ENCODE results near the gene CERS6.

CERS6 gene

GRCh38 chr2:168466834-168467565 is 10.9 kb downstream of the CERS6 start:
- Mint-ChIP-seq H3K36me3 (ENCODE audit: low read depth) (peaks cover 1% of the 10 kb centered on the region), H3K27me3 (ENCODE audit: low read depth) (no peaks in the 10 kb centered on the region), H3K9me3 (no peaks in the 10 kb centered on the region), H3K4me1 (ENCODE audit: low read depth) (peaks cover 52% of the 10 kb centered on the region), H3K4me3 (peak overlapping the region; percentile 53), H3K27ac (peak overlapping the region; percentile 24)
- DNase-seq (ENCODE audit: low spot score): no peak

- H3K4me1 Mint-ChIP-seq (ENCODE audit: low read depth): peaks cover 50% of the 10 kb centered on the region
- no peaks in the 10 kb centered on the region for H3K27me3 Mint-ChIP-seq (ENCODE audit: low read depth)
- H3K27ac Mint-ChIP-seq: no peak overlapping the region
- H3K36me3 Mint-ChIP-seq (ENCODE audit: low read depth): no peaks in the 10 kb centered on the region
- H3K9me3 Mint-ChIP-seq: no peaks in the 10 kb centered on the region
- no peak overlapping the region for H3K4me3 Mint-ChIP-seq
- DNase-seq (ENCODE audit: low spot score): no peak
Measured at GRCh38 chr2:168467729-168468128, 11.7 kb downstream of the CERS6 start.

GRCh38 chr2:168468354-168468753 is 12.3 kb downstream of the CERS6 start:
- Mint-ChIP-seq H3K36me3 (ENCODE audit: low read depth) (no peaks in the 10 kb centered on the region), H3K27me3 (ENCODE audit: low read depth) (no peaks in the 10 kb centered on the region), H3K4me3 (no peak overlapping the region), H3K27ac (no peak overlapping the region), H3K4me1 (ENCODE audit: low read depth) (peaks cover 50% of the 10 kb centered on the region), H3K9me3 (no peaks in the 10 kb centered on the region)
- DNase-seq (ENCODE audit: low spot score): no peak

- no peak overlapping the region for H3K4me3 Mint-ChIP-seq
- DNase-seq (ENCODE audit: low spot score): no peak
- peaks cover 49% of the 10 kb centered on the region for H3K4me1 Mint-ChIP-seq (ENCODE audit: low read depth)
- H3K36me3 Mint-ChIP-seq (ENCODE audit: low read depth): peaks cover 5% of the 10 kb centered on the region
- no peaks in the 10 kb centered on the region for H3K9me3 Mint-ChIP-seq
- no peaks in the 10 kb centered on the region for H3K27me3 Mint-ChIP-seq (ENCODE audit: low read depth)
- H3K27ac Mint-ChIP-seq: no peak overlapping the region
Measured at GRCh38 chr2:168469281-168469988, 13.4 kb downstream of the CERS6 start.

- H3K27ac Mint-ChIP-seq: no peak overlapping the region
- no peak overlapping the region for H3K4me3 Mint-ChIP-seq
- DNase-seq (ENCODE audit: low spot score): no peak
- H3K9me3 Mint-ChIP-seq: no peaks in the 10 kb centered on the region
- H3K36me3 Mint-ChIP-seq (ENCODE audit: low read depth): peaks cover 5% of the 10 kb centered on the region
- no peaks in the 10 kb centered on the region for H3K27me3 Mint-ChIP-seq (ENCODE audit: low read depth)
- peaks cover 39% of the 10 kb centered on the region for H3K4me1 Mint-ChIP-seq (ENCODE audit: low read depth)
Measured at GRCh38 chr2:168470320-168471162, 14.5 kb downstream of the CERS6 start.

- Mint-ChIP-seq H3K9me3 (no peaks in the 10 kb centered on the region), H3K27ac (no peak overlapping the region), H3K36me3 (ENCODE audit: low read depth) (peaks cover 5% of the 10 kb centered on the region), H3K4me3 (no peak overlapping the region), H3K4me1 (ENCODE audit: low read depth) (peaks cover 34% of the 10 kb centered on the region), H3K27me3 (ENCODE audit: low read depth) (no peaks in the 10 kb centered on the region)
- DNase-seq (ENCODE audit: low spot score): no peak
Measured at GRCh38 chr2:168471163-168471475, 15.0 kb downstream of the CERS6 start.

- DNase-seq (ENCODE audit: low spot score): no peak
- peaks cover 10% of the 10 kb centered on the region for H3K36me3 Mint-ChIP-seq (ENCODE audit: low read depth)
- peaks cover 14% of the 10 kb centered on the region for H3K4me1 Mint-ChIP-seq (ENCODE audit: low read depth)
- no peaks in the 10 kb centered on the region for H3K9me3 Mint-ChIP-seq
- no peak overlapping the region for H3K27ac Mint-ChIP-seq
- H3K27me3 Mint-ChIP-seq (ENCODE audit: low read depth): no peaks in the 10 kb centered on the region
- H3K4me3 Mint-ChIP-seq: no peak overlapping the region
Measured at GRCh38 chr2:168475636-168476035, 19.6 kb downstream of the CERS6 start.

- no peak overlapping the region for H3K4me3 Mint-ChIP-seq
- DNase-seq (ENCODE audit: low spot score): no peak
- H3K27ac Mint-ChIP-seq: no peak overlapping the region
- H3K9me3 Mint-ChIP-seq: no peaks in the 10 kb centered on the region
- H3K4me1 Mint-ChIP-seq (ENCODE audit: low read depth): peaks cover 16% of the 10 kb centered on the region
- H3K27me3 Mint-ChIP-seq (ENCODE audit: low read depth): no peaks in the 10 kb centered on the region
- peaks cover 10% of the 10 kb centered on the region for H3K36me3 Mint-ChIP-seq (ENCODE audit: low read depth)
Measured at GRCh38 chr2:168478206-168478605, 22.1 kb downstream of the CERS6 start.

- no peak overlapping the region for H3K4me3 Mint-ChIP-seq
- H3K4me1 Mint-ChIP-seq (ENCODE audit: low read depth): peaks cover 19% of the 10 kb centered on the region
- peaks cover 10% of the 10 kb centered on the region for H3K36me3 Mint-ChIP-seq (ENCODE audit: low read depth)
- H3K27ac Mint-ChIP-seq: no peak overlapping the region
- no peak for DNase-seq (ENCODE audit: low spot score)
- peaks cover 4% of the 10 kb centered on the region for H3K9me3 Mint-ChIP-seq
- H3K27me3 Mint-ChIP-seq (ENCODE audit: low read depth): no peaks in the 10 kb centered on the region
Measured at GRCh38 chr2:168480356-168480755, 24.3 kb downstream of the CERS6 start.

- Mint-ChIP-seq H3K27ac (no peak overlapping the region), H3K36me3 (ENCODE audit: low read depth) (peaks cover 15% of the 10 kb centered on the region), H3K27me3 (ENCODE audit: low read depth) (no peaks in the 10 kb centered on the region), H3K9me3 (peaks cover 7% of the 10 kb centered on the region), H3K4me3 (no peak overlapping the region), H3K4me1 (ENCODE audit: low read depth) (peaks cover 19% of the 10 kb centered on the region)
- DNase-seq (ENCODE audit: low spot score): no peak
Measured at GRCh38 chr2:168480825-168481585, 24.9 kb downstream of the CERS6 start.

- DNase-seq (ENCODE audit: low spot score): no peak
- Mint-ChIP-seq H3K36me3 (ENCODE audit: low read depth) (peaks cover 20% of the 10 kb centered on the region), H3K4me1 (ENCODE audit: low read depth) (peaks cover 9% of the 10 kb centered on the region), H3K27me3 (ENCODE audit: low read depth) (no peaks in the 10 kb centered on the region), H3K9me3 (peaks cover 7% of the 10 kb centered on the region), H3K27ac (no peak overlapping the region), H3K4me3 (no peak overlapping the region)
Measured at GRCh38 chr2:168482269-168482668, 26.2 kb downstream of the CERS6 start.

GRCh38 chr2:168482952-168483831 is 27.1 kb downstream of the CERS6 start:
- peaks cover 7% of the 10 kb centered on the region for H3K9me3 Mint-ChIP-seq
- H3K36me3 Mint-ChIP-seq (ENCODE audit: low read depth): peaks cover 23% of the 10 kb centered on the region
- H3K4me3 Mint-ChIP-seq: no peak overlapping the region
- H3K27me3 Mint-ChIP-seq (ENCODE audit: low read depth): no peaks in the 10 kb centered on the region
- H3K4me1 Mint-ChIP-seq (ENCODE audit: low read depth): peaks cover 7% of the 10 kb centered on the region
- DNase-seq (ENCODE audit: low spot score): no peak
- no peak overlapping the region for H3K27ac Mint-ChIP-seq

- H3K36me3 Mint-ChIP-seq (ENCODE audit: low read depth): peaks cover 27% of the 10 kb centered on the region
- no peak overlapping the region for H3K4me3 Mint-ChIP-seq
- H3K9me3 Mint-ChIP-seq: peaks cover 13% of the 10 kb centered on the region
- no peak overlapping the region for H3K27ac Mint-ChIP-seq
- no peak for DNase-seq (ENCODE audit: low spot score)
- no peaks in the 10 kb centered on the region for H3K27me3 Mint-ChIP-seq (ENCODE audit: low read depth)
- H3K4me1 Mint-ChIP-seq (ENCODE audit: low read depth): peaks cover 23% of the 10 kb centered on the region
Measured at GRCh38 chr2:168486477-168486876, 30.4 kb downstream of the CERS6 start.
